ENCODE measurements around the gene TRIM66. TPM values are rescaled to one million over a fixed set of nuclear protein-coding genes. Genes with fewer than 3 reads are reported as not detected.

The TRIM66 gene
- total RNA-seq, 3 donors from 2014 or later = 9.6 to 21.3 (median 15.9) TPM

- intact Hi-C loops (cut with DNase I, micrococcal nuclease) = loop anchor here in 1 of 2 donors (5.0 kb wide), 1 partner anchor 119 kb away; no protein-coding TSS in a partner anchor
- no peaks in the 10 kb centered on the region for H3K9me3 ChIP-seq
- H3K36me3 ChIP-seq (ENCODE audit: low read depth) = peaks cover 3% of the 10 kb centered on the region
- H3K4me1 ChIP-seq (ENCODE audit: low read depth) = peaks cover 21% of the 10 kb centered on the region
- peak overlapping the region; percentile 36 for H3K4me3 ChIP-seq
- peak; percentile 9 for TF ChIP-seq CTCF (IDR thresholded peaks at IDR 0.05)
- ATAC-seq = peak; percentile 98
- DNase-seq = peak; percentile 93 to 97 (median 96)
Measured at GRCh38 chr11:8688414-8689362, 6.2 kb upstream of the TRIM66 start.

- no peaks in the 10 kb centered on the region for H3K36me3 ChIP-seq (ENCODE audit: low read depth)
- H3K9me3 ChIP-seq = no peaks in the 10 kb centered on the region
- ATAC-seq = no peak
- intact Hi-C loops (cut with DNase I, micrococcal nuclease) = loop anchor here in 1 of 2 donors (5.0 kb wide), 1 partner anchor 121 kb away; no protein-coding TSS in a partner anchor
- H3K4me1 ChIP-seq (ENCODE audit: low read depth) = peaks cover 29% of the 10 kb centered on the region
- DNase-seq = no peak
- TF ChIP-seq CTCF (IDR thresholded peaks at IDR 0.05) = no peak
- H3K4me3 ChIP-seq = no peak overlapping the region
Measured at GRCh38 chr11:8686325-8686724, 3.9 kb upstream of the TRIM66 start.

- no peaks in the 10 kb centered on the region for H3K9me3 ChIP-seq
- no peak for TF ChIP-seq CTCF (IDR thresholded peaks at IDR 0.05)
- H3K36me3 ChIP-seq (ENCODE audit: low read depth) = no peaks in the 10 kb centered on the region
- intact Hi-C loops (cut with DNase I, micrococcal nuclease) = loop anchor here in 1 of 2 donors (5.0 kb wide), 1 partner anchor 121 kb away; no protein-coding TSS in a partner anchor
- ATAC-seq = no peak
- DNase-seq = no peak
- peaks cover 30% of the 10 kb centered on the region for H3K4me1 ChIP-seq (ENCODE audit: low read depth)
- H3K4me3 ChIP-seq = no peak overlapping the region
Measured at GRCh38 chr11:8685820-8686219, 3.4 kb upstream of the TRIM66 start.

- intact Hi-C loops (cut with DNase I, micrococcal nuclease) = loop anchor here in 1 of 2 donors (5.0 kb wide), 1 partner anchor 122 kb away; no protein-coding TSS in a partner anchor
- TF ChIP-seq CTCF (IDR thresholded peaks at IDR 0.05) = no peak
- no peaks in the 10 kb centered on the region for H3K36me3 ChIP-seq (ENCODE audit: low read depth)
- ATAC-seq = no peak
- H3K4me3 ChIP-seq = no peak overlapping the region
- DNase-seq = no peak
- peaks cover 30% of the 10 kb centered on the region for H3K4me1 ChIP-seq (ENCODE audit: low read depth)
- H3K9me3 ChIP-seq = no peaks in the 10 kb centered on the region
Measured at GRCh38 chr11:8685306-8685705, 2.8 kb upstream of the TRIM66 start.

- TF ChIP-seq CTCF (IDR thresholded peaks at IDR 0.05) = no peak
- Histone ChIP-seq H3K36me3 (ENCODE audit: low read depth) (no peaks in the 10 kb centered on the region), H3K4me3 (no peak overlapping the region), H3K4me1 (ENCODE audit: low read depth) (peaks cover 30% of the 10 kb centered on the region), H3K9me3 (no peaks in the 10 kb centered on the region)
- no peak for DNase-seq
- no peak for ATAC-seq
- intact Hi-C loops (cut with DNase I, micrococcal nuclease) = loop anchor here in 1 of 2 donors (5.0 kb wide), 1 partner anchor 123 kb away; no protein-coding TSS in a partner anchor
Measured at GRCh38 chr11:8684600-8685290, 2.3 kb upstream of the TRIM66 start.

Measured in mucosa of descending colon (tissue), 3 donors.